Measurements from ENCODE around the gene KLF6.
A peak's percentile ranks its signal among the peaks of the same experiment; 100 is the strongest.

Gene KLF6

DNA sequence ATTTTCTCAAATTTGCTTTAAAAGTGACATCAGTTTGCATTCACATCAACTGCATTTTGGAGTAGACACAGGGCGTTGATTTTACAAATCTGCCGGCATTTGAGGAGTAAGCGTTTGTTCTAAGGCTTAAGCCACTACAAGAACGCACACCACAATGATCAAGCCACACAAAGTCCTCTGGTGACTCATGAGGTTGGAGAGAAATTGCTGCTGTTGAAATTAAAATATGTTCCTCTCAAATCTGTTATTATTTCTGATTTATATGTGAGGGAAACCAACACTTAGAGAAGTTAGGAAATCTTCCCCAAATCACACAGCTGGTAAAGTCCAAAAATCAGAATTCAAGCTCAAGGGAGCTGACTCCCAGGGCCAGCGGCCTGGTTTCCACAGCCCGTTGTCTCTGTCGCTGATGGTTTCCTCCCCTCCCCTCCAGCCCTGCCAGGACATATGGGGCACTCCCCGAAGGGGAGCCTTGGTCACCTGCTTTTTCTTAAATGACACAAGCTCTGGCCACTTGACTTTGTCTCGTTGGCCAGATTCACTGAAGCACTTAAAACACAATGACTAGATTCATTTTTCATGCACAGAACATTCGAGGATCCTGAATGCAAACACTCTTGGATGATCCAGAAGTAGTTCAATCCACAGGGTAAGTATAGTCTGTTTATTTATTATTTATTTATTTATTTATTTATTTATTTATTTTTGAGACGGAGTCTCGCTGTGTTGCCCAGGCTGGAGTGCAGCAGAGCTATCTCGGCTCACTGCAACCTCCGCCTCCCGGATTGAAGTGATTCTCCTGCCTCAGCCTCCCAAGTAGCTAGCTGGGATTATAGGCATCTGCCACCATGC lies 29.2 kb upstream of the KLF6 start:
- H3K4me1 ChIP-seq (ENCODE audit: control insufficient read depth, insufficient read depth, low read depth, low read length): peaks cover 16% of the 10 kb centered on the region
- peak overlapping the region; percentile 80 for H3K9ac ChIP-seq (ENCODE audit: low read length)
- no peak overlapping the region for H2BK5ac ChIP-seq (ENCODE audit: low read depth, low read length, poor library complexity, severe bottlenecking)
- peak overlapping the region in 1 of 2 experiments; percentile 40 for H3K4me3 ChIP-seq (ENCODE audit: insufficient read depth in 1 of 2, low read depth in 1 of 2, low read length in 2 of 2)
- peak overlapping the region; percentile 27 for H4K8ac ChIP-seq (ENCODE audit: low read length)
- peak overlapping the region in 1 of 2 experiments; percentile 53 for H3K23ac ChIP-seq (ENCODE audit: low read length in 2 of 2)
- WGBS: 89% methylated on average over 13 of the region's 15 CpGs
- H3K4me2 ChIP-seq (ENCODE audit: low read length, poor library complexity, severe bottlenecking): no peak overlapping the region
- H2AFZ ChIP-seq (ENCODE audit: low read depth, low read length): no peak overlapping the region
- no peaks in the 10 kb centered on the region for H3K79me1 ChIP-seq (replicated peaks; ENCODE audit: low read length, poor library complexity, severe bottlenecking)
- no peaks in the 10 kb centered on the region for H3K36me3 ChIP-seq (ENCODE audit: control insufficient read depth in 1 of 2, insufficient read depth in 2 of 2, low read depth in 1 of 2, low read length in 2 of 2)
- H3K27me3 ChIP-seq (ENCODE audit: control insufficient read depth in 1 of 2, insufficient read depth in 1 of 2, low read length in 2 of 2): no peaks in the 10 kb centered on the region
- H2BK15ac ChIP-seq (ENCODE audit: low read depth, poor library complexity, severe bottlenecking): no peak overlapping the region
- H2BK12ac ChIP-seq (ENCODE audit: low read length in 2 of 2): peak overlapping the region in 1 of 2 experiments; percentile 38
- no peak for DNase-seq
- H3K4ac ChIP-seq (ENCODE audit: low read depth in 1 of 2, low read length in 2 of 2): no peak overlapping the region
- H3K18ac ChIP-seq (ENCODE audit: low read depth in 1 of 2, low read length in 2 of 2): no peak overlapping the region
- H2AK5ac ChIP-seq (ENCODE audit: low read length, severe bottlenecking): peak overlapping the region; percentile 61
- H3K9me3 ChIP-seq (ENCODE audit: control insufficient read depth, low read length): no peaks in the 10 kb centered on the region
- peak overlapping the region; percentile 11 for H2BK120ac ChIP-seq (ENCODE audit: low read depth, low read length)
- H3K27ac ChIP-seq (ENCODE audit: low read length, poor library complexity, severe bottlenecking): no peak overlapping the region
- no peak overlapping the region for H3K14ac ChIP-seq (ENCODE audit: low read length in 2 of 2)
- no peak overlapping the region for H4K91ac ChIP-seq (ENCODE audit: low read length)

DNA sequence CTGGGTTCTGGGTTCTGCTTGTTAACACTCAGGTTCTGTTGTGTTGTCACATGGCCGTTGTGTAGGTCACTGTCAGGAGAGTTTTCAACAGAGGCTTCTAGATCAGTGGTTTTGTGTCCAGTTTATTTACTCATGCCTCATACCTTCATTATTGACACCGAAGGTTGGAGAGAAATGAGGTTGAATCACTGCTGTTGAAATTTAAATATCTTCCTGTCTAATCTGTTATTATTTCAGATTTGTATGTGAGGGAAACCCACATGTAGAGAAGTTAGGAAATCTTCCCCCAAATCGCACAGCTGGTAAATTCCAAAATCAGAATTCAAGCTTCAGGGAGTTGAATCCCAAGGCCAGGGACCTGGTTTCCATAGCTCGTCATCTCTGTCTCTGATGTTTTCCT lies 28.3 kb upstream of the KLF6 start:
- no peak overlapping the region for H3K23ac ChIP-seq (ENCODE audit: low read length in 2 of 2)
- H4K91ac ChIP-seq (ENCODE audit: low read length): no peak overlapping the region
- no peaks in the 10 kb centered on the region for H3K79me1 ChIP-seq (replicated peaks; ENCODE audit: low read length, poor library complexity, severe bottlenecking)
- no peak overlapping the region for H2AFZ ChIP-seq (ENCODE audit: low read depth, low read length)
- H3K4me2 ChIP-seq (ENCODE audit: low read length, poor library complexity, severe bottlenecking): no peak overlapping the region
- no peak overlapping the region for H3K14ac ChIP-seq (ENCODE audit: low read length in 2 of 2)
- peak overlapping the region; percentile 79 for H2BK15ac ChIP-seq (ENCODE audit: low read depth, poor library complexity, severe bottlenecking)
- H3K9ac ChIP-seq (ENCODE audit: low read length): peak overlapping the region; percentile 80
- H4K8ac ChIP-seq (ENCODE audit: low read length): no peak overlapping the region
- no peaks in the 10 kb centered on the region for H3K36me3 ChIP-seq (ENCODE audit: control insufficient read depth in 1 of 2, insufficient read depth in 2 of 2, low read depth in 1 of 2, low read length in 2 of 2)
- peak overlapping the region in 1 of 2 experiments; percentile 40 for H3K4me3 ChIP-seq (ENCODE audit: insufficient read depth in 1 of 2, low read depth in 1 of 2, low read length in 2 of 2)
- no peak for DNase-seq
- no peak overlapping the region for H3K4ac ChIP-seq (ENCODE audit: low read depth in 1 of 2, low read length in 2 of 2)
- no peak overlapping the region for H2BK120ac ChIP-seq (ENCODE audit: low read depth, low read length)
- H3K18ac ChIP-seq (ENCODE audit: low read depth in 1 of 2, low read length in 2 of 2): no peak overlapping the region
- no peak overlapping the region for H2BK12ac ChIP-seq (ENCODE audit: low read length in 2 of 2)
- peaks cover 16% of the 10 kb centered on the region for H3K4me1 ChIP-seq (ENCODE audit: control insufficient read depth, insufficient read depth, low read depth, low read length)
- H2AK5ac ChIP-seq (ENCODE audit: low read length, severe bottlenecking): peak overlapping the region; percentile 78
- WGBS: 100% methylated on average over 3 of the region's 4 CpGs
- no peaks in the 10 kb centered on the region for H3K27me3 ChIP-seq (ENCODE audit: control insufficient read depth in 1 of 2, insufficient read depth in 1 of 2, low read length in 2 of 2)
- H3K27ac ChIP-seq (ENCODE audit: low read length, poor library complexity, severe bottlenecking): no peak overlapping the region
- no peak overlapping the region for H2BK5ac ChIP-seq (ENCODE audit: low read depth, low read length, poor library complexity, severe bottlenecking)
- H3K9me3 ChIP-seq (ENCODE audit: control insufficient read depth, low read length): no peaks in the 10 kb centered on the region

DNA sequence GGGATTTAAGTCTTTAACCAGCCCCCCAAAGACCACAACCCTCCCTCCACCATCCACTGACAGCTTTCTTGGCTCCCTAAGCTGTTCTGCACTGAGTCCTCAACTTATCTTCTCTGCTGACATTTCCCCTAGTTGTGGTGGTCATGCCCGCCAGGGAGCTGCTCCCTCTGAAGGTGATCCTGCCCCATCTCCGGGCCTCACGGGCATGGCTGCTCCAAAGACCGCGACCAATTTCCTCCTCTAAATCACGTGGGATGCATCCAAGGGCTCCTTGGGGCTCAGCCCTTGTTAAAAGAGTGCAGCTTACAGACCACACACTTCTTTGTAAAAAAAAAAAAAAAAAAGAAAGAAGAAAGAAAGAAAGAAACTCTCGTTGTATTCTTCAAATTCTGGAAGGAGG lies 27.1 kb upstream of the KLF6 start:
- DNase-seq: no peak
- Histone ChIP-seq H3K27ac (ENCODE audit: low read length, poor library complexity, severe bottlenecking) (peak overlapping the region; percentile 79), H3K4me3 (ENCODE audit: insufficient read depth in 1 of 2, low read depth in 1 of 2, low read length in 2 of 2) (peak overlapping the region in 1 of 2 experiments; percentile 63), H3K14ac (ENCODE audit: low read length in 2 of 2) (no peak overlapping the region), H4K91ac (ENCODE audit: low read length) (no peak overlapping the region), H2AK5ac (ENCODE audit: low read length, severe bottlenecking) (peak overlapping the region; percentile 65), H3K4me1 (ENCODE audit: control insufficient read depth, insufficient read depth, low read depth, low read length) (peaks cover 27% of the 10 kb centered on the region), H3K18ac (ENCODE audit: low read depth in 1 of 2, low read length in 2 of 2) (peak overlapping the region; percentile 14 to 54), H3K4me2 (ENCODE audit: low read length, poor library complexity, severe bottlenecking) (no peak overlapping the region), H4K8ac (ENCODE audit: low read length) (peak overlapping the region; percentile 69), H3K9me3 (ENCODE audit: control insufficient read depth, low read length) (no peaks in the 10 kb centered on the region), H3K9ac (ENCODE audit: low read length) (peak overlapping the region; percentile 83), H3K79me1 (replicated peaks; ENCODE audit: low read length, poor library complexity, severe bottlenecking) (no peaks in the 10 kb centered on the region), H2BK15ac (ENCODE audit: low read depth, poor library complexity, severe bottlenecking) (no peak overlapping the region), H2BK12ac (ENCODE audit: low read length in 2 of 2) (peak overlapping the region; percentile 7 to 89), H3K23ac (ENCODE audit: low read length in 2 of 2) (no peak overlapping the region), H2BK5ac (ENCODE audit: low read depth, low read length, poor library complexity, severe bottlenecking) (no peak overlapping the region), H3K27me3 (ENCODE audit: control insufficient read depth in 1 of 2, insufficient read depth in 1 of 2, low read length in 2 of 2) (no peaks in the 10 kb centered on the region), H2AFZ (ENCODE audit: low read depth, low read length) (no peak overlapping the region), H3K4ac (ENCODE audit: low read depth in 1 of 2, low read length in 2 of 2) (peak overlapping the region in 1 of 2 experiments; percentile 54), H2BK120ac (ENCODE audit: low read depth, low read length) (no peak overlapping the region), H3K36me3 (ENCODE audit: control insufficient read depth in 1 of 2, insufficient read depth in 2 of 2, low read depth in 1 of 2, low read length in 2 of 2) (no peaks in the 10 kb centered on the region)
- WGBS: 100% methylated on average over 3 of the region's 7 CpGs

DNA sequence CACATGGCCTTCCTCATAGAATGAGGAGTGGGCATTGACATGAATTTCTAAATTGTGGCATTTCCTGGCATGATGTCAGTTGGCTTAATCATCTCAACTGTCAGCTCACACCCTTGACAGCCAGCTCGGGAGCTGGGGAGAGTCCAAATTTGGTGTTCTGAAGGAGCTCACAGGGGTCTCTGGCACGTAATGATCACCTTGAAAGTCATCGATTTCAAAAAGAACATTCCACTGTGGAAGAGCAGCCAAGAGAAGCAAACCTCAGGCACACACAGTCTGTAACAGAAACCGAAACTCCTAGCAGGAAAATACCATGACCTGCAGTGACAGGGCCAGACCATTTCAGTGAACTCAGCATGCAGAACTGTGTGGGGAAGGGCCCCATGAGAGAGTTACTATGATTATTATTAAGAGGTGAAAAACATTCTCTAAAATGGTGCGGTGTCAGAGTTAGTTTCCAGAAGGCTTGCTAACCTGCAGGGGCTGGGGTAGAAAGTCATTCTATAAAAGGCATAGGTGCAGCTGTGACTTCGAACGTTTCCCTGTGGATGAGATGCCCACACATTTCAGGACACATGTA lies 26.4 kb upstream of the KLF6 start:
- H3K23ac ChIP-seq (ENCODE audit: low read length in 2 of 2): no peak overlapping the region
- H3K9ac ChIP-seq (ENCODE audit: low read length): peak overlapping the region; percentile 83
- H3K4me1 ChIP-seq (ENCODE audit: control insufficient read depth, insufficient read depth, low read depth, low read length): peaks cover 33% of the 10 kb centered on the region
- H2AFZ ChIP-seq (ENCODE audit: low read depth, low read length): no peak overlapping the region
- peak overlapping the region; percentile 26 to 85 for H3K18ac ChIP-seq (ENCODE audit: low read depth in 1 of 2, low read length in 2 of 2)
- H2BK15ac ChIP-seq (ENCODE audit: low read depth, poor library complexity, severe bottlenecking): no peak overlapping the region
- H2BK5ac ChIP-seq (ENCODE audit: low read depth, low read length, poor library complexity, severe bottlenecking): no peak overlapping the region
- H2BK120ac ChIP-seq (ENCODE audit: low read depth, low read length): peak overlapping the region; percentile 56
- H3K36me3 ChIP-seq (ENCODE audit: control insufficient read depth in 1 of 2, insufficient read depth in 2 of 2, low read depth in 1 of 2, low read length in 2 of 2): no peaks in the 10 kb centered on the region
- no peaks in the 10 kb centered on the region for H3K79me1 ChIP-seq (replicated peaks; ENCODE audit: low read length, poor library complexity, severe bottlenecking)
- peak overlapping the region; percentile 49 for H3K4me2 ChIP-seq (ENCODE audit: low read length, poor library complexity, severe bottlenecking)
- WGBS: 40% methylated on average over 7 of the region's 7 CpGs
- H3K27me3 ChIP-seq (ENCODE audit: control insufficient read depth in 1 of 2, insufficient read depth in 1 of 2, low read length in 2 of 2): no peaks in the 10 kb centered on the region
- H3K14ac ChIP-seq (ENCODE audit: low read length in 2 of 2): no peak overlapping the region
- peak overlapping the region in 1 of 2 experiments; percentile 79 for H3K4ac ChIP-seq (ENCODE audit: low read depth in 1 of 2, low read length in 2 of 2)
- H2AK5ac ChIP-seq (ENCODE audit: low read length, severe bottlenecking): peak overlapping the region; percentile 65
- no peaks in the 10 kb centered on the region for H3K9me3 ChIP-seq (ENCODE audit: control insufficient read depth, low read length)
- peak; percentile 83 for DNase-seq
- peak overlapping the region in 1 of 2 experiments; percentile 63 for H3K4me3 ChIP-seq (ENCODE audit: insufficient read depth in 1 of 2, low read depth in 1 of 2, low read length in 2 of 2)
- H4K8ac ChIP-seq (ENCODE audit: low read length): peak overlapping the region; percentile 78
- peak overlapping the region; percentile 7 to 57 for H2BK12ac ChIP-seq (ENCODE audit: low read length in 2 of 2)
- peak overlapping the region; percentile 79 for H3K27ac ChIP-seq (ENCODE audit: low read length, poor library complexity, severe bottlenecking)
- peak overlapping the region; percentile 30 for H4K91ac ChIP-seq (ENCODE audit: low read length)

Measured in mesenchymal stem cell (in vitro differentiated cells and primary cell).